HG03097 (cell line): ENCODE measurements around the gene MLH1.

Experiments used
- ATAC-seq: cut with Tn5 transposase; IDR thresholded peaks from one replicate; pipeline ENCODE4 v1.9.1; 2021; ENCODE audit not compliant: unreplicated experiment, low FRiP score

Gene MLH1

GRCh38 chr3:36972163-36972562, 21.2 kb upstream of the MLH1 start:
- ATAC-seq, result no peak

- ATAC-seq, result no peak
Measured at GRCh38 chr3:36973139-36973538, 20.2 kb upstream of the MLH1 start.

- no peak for ATAC-seq
Measured at GRCh38 chr3:36981006-36981405, 12.3 kb upstream of the MLH1 start.

- ATAC-seq, result no peak
Measured at GRCh38 chr3:36988356-36988755, 5.0 kb upstream of the MLH1 start.

GRCh38 chr3:36989005-36989404, 4.3 kb upstream of the MLH1 start:
- no peak for ATAC-seq

GRCh38 chr3:36989568-36989967, 3.8 kb upstream of the MLH1 start:
- ATAC-seq, result no peak

- no peak for ATAC-seq
Measured at GRCh38 chr3:36991147-36991546, 2.2 kb upstream of the MLH1 start.

GRCh38 chr3:36991923-36992805, 1.2 kb upstream of the MLH1 start:
- ATAC-seq, result no peak

GRCh38 chr3:36992806-36993325, 452 bp upstream of the MLH1 start, which contains the start of gene EPM2AIP1:
TSS of gene EPM2AIP1 (minus strand) at chr3:36993131. CDS start at chr3:36993077, 54 bp downstream.
- ATAC-seq, result peak; percentile 87

- ATAC-seq, result no peak
Measured at GRCh38 chr3:37014620-37015019, 21.3 kb downstream of the MLH1 start.

- no peak for ATAC-seq
Measured at GRCh38 chr3:37015642-37016041, 22.3 kb downstream of the MLH1 start.

- no peak for ATAC-seq
Measured at GRCh38 chr3:37016903-37017302, 23.6 kb downstream of the MLH1 start.

- ATAC-seq, result no peak
Measured at GRCh38 chr3:37017683-37018082, 24.4 kb downstream of the MLH1 start.

- ATAC-seq, result no peak
Measured at GRCh38 chr3:37024092-37024491, 30.8 kb downstream of the MLH1 start.

- ATAC-seq, result no peak
Measured at GRCh38 chr3:37024820-37025405, 31.6 kb downstream of the MLH1 start.

GRCh38 chr3:37025561-37026335, 32.4 kb downstream of the MLH1 start:
- ATAC-seq, result no peak

GRCh38 chr3:37026851-37027250, 33.5 kb downstream of the MLH1 start:
- no peak for ATAC-seq

- ATAC-seq, result no peak
Measured at GRCh38 chr3:37028329-37028728, 35.0 kb downstream of the MLH1 start.

GRCh38 chr3:37029111-37029510, 35.8 kb downstream of the MLH1 start:
- no peak for ATAC-seq

- ATAC-seq, result no peak
Measured at GRCh38 chr3:37029516-37030163, 36.3 kb downstream of the MLH1 start.

GRCh38 chr3:37030588-37030987, 37.3 kb downstream of the MLH1 start:
- no peak for ATAC-seq
